Stimulated activated naive B cell treated with anti-CD40 and anti-IgM and Interleukin-4, amounts not matched to agents 10 μg/mL and 1 μg/mL and 100 μg/mL, for 72 hours (primary cell): ENCODE results near the gene SLC25A1.

Source experiments
- ATAC-seq, 2 donors: fragments of 150-1000 bp; cut with Tn5 transposase; replicated peaks; 2 replicates each; pipeline ENCODE4 v1.10.0; 2021; ENCODE audit warnings: moderate library complexity in 1 of 2
- DNase-seq: peaks from one replicate; pipeline ENCODE4 v3.0.0; 2021
- H3K27ac Mint-ChIP-seq: one replicate; pipeline ENCODE4 v1.8.0; 2022; ENCODE audit warnings: mild to moderate bottlenecking, mixed read lengths
- H3K27me3 Mint-ChIP-seq, 2 donors: one replicate each; pipeline ENCODE4 v1.8.0; 2022; ENCODE audit warnings: mixed read lengths in 2 of 2
- H3K36me3 Mint-ChIP-seq, 2 donors: one replicate each; pipeline ENCODE4 v1.8.0; 2022; ENCODE audit warnings: mixed read lengths in 2 of 2, mild to moderate bottlenecking in 1 of 2
- H3K4me1 Mint-ChIP-seq, 2 donors: one replicate each; pipeline ENCODE4 v1.8.0; 2022; ENCODE audit warnings: mixed read lengths in 2 of 2, mild to moderate bottlenecking in 1 of 2
- H3K4me3 Mint-ChIP-seq, 2 donors: one replicate each; pipeline ENCODE4 v1.8.0; 2022; ENCODE audit warnings: mild to moderate bottlenecking in 2 of 2, mixed read lengths in 2 of 2, moderate library complexity in 1 of 2
- H3K9me3 Mint-ChIP-seq, 2 donors: one replicate each; pipeline ENCODE4 v1.8.0; 2022; ENCODE audit warnings: mixed read lengths in 2 of 2, mild to moderate bottlenecking in 1 of 2

SLC25A1 gene

DNA sequence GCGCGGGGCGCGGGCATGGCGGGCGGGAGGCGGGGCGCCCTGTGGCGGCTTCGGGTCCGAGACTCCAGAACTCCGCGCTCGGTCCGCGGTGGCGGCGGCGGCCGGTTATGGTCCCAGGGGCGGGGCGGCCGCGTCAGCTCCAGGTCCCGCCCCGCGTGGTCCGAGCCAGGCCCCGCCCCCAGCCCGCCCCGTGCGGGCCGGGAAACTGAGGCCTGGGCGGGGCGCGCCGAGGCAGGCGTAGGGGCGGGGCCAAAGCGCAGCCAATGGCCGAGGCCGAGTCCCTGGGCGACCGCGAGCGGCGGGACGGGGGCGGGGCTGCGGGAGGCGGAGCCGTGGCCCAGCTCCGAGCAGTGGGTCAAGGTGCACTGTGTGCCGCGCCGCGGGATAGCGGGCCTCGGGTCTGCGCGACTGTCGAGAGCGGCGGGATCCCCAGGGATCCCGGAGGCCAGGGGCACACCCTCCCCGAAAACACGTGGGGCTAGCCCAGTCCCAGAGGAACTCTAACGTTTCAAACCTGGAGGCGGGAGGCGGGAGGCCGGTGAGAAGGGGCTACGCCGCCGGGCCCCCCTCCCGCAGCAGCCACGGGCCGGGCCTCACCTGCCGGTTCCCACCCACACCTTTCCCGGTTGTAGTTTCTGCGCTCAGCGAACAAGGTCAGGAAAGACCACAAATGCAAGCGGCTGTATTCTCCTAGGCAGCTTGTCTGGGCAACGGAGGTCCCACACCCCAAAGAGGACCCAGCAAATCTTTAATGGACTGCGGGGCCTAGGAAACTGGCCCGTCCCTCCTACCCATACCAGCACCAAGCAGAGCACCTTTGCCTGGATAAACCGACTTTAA lies at the start of gene SLC25A1:
SLC25A1 (minus strand) TSS at position 80 of the 840 bp plus-strand sequence; CDS start at position 17, 63 bp downstream.
- ATAC-seq (peak; percentile 80 to 82), DNase-seq (peak; percentile 85)
- H3K36me3 Mint-ChIP-seq, result peaks cover 2 to 9% of the 10 kb centered on the region in 2 donors
- H3K4me3 Mint-ChIP-seq, result peak within 1 kb of the TSS; percentile 82 to 85
- peaks cover 32 to 63% of the 10 kb centered on the region in 2 donors for H3K4me1 Mint-ChIP-seq
- H3K27ac Mint-ChIP-seq, result peak within 1 kb of the TSS; percentile 62
- H3K27me3 Mint-ChIP-seq, result peaks cover 0 to 4% of the 10 kb centered on the region in 2 donors
- no peaks in the 10 kb centered on the region for H3K9me3 Mint-ChIP-seq

DNA sequence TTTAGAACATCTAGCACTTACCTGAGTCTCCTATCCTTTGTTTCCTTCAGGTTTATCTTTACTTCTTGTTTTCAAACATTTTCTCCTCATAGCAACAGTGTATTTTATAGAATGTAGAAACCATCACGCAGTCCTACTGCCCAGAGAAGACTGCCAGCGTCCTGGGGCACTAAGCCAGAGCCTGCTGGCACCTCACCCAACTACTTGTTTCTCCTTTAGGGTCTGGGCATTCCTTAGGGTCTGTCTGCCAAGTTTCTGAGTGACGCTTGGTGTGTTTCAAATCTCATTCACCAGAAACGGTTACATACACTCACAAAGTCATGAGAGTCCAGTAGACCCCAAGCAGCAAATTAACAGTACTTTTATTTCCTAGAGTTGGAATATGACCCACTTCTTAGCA lies 49.6 kb upstream of the SLC25A1 start:
- H3K36me3 Mint-ChIP-seq, result no peaks in the 10 kb centered on the region
- no peak overlapping the region for H3K4me3 Mint-ChIP-seq
- no peaks in the 10 kb centered on the region for H3K9me3 Mint-ChIP-seq
- H3K27ac Mint-ChIP-seq, result no peak overlapping the region
- no peaks in the 10 kb centered on the region for H3K27me3 Mint-ChIP-seq
- DNase-seq (no peak), ATAC-seq (no peak)
- no peaks in the 10 kb centered on the region for H3K4me1 Mint-ChIP-seq

DNA sequence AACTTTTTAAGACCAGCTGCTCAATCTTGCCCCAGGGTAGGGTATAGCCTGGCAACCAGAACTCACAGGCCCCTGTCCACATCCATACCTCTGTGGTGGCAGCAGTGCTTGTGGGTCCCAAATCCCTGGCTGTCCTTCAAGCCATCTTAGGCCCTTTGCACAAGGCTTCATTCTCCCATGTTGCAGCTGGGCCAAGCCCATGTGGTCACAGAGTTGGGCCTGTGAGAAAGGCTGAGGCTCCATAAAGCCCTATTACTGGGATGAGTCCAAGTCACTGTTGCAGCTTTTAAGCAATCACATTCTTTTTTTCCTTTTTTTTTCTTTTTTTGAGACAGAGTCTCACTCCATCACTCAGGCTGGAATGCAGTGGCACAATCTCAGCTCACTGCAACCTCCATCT lies 47.9 kb upstream of the SLC25A1 start:
- no peak for ATAC-seq

DNA sequence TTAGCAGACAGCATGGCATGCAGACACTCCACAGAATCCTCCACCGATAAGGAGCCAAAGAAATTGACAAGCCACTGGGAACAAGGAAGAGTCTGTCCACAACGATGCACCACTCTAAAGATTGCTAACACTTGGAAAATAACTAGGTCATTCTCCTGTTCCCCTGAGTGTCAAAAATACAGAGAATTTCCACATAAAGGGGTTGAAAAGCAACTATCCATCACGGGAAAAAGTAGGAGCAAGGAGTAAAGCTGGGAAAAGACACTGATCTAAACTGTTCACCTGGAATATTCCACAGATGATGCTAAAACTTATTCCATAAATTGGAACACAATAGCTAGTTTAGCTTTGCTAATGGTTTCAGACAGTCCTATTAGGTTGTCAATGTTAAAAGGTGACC lies 47.0 kb upstream of the SLC25A1 start:
- no peak for DNase-seq
- H3K36me3 Mint-ChIP-seq, result no peaks in the 10 kb centered on the region
- ATAC-seq, result no peak
- H3K27ac Mint-ChIP-seq, result no peak overlapping the region
- H3K27me3 Mint-ChIP-seq, result no peaks in the 10 kb centered on the region
- no peaks in the 10 kb centered on the region for H3K4me1 Mint-ChIP-seq
- no peaks in the 10 kb centered on the region for H3K9me3 Mint-ChIP-seq
- H3K4me3 Mint-ChIP-seq, result no peak overlapping the region

More for the DNA sequence above, 47.9 kb upstream of the SLC25A1 start:
- Mint-ChIP-seq H3K36me3 (no peaks in the 10 kb centered on the region), H3K4me3 (no peak overlapping the region), H3K27ac (no peak overlapping the region), H3K4me1 (no peaks in the 10 kb centered on the region), H3K27me3 (no peaks in the 10 kb centered on the region), H3K9me3 (no peaks in the 10 kb centered on the region)
- no peak for DNase-seq

DNA sequence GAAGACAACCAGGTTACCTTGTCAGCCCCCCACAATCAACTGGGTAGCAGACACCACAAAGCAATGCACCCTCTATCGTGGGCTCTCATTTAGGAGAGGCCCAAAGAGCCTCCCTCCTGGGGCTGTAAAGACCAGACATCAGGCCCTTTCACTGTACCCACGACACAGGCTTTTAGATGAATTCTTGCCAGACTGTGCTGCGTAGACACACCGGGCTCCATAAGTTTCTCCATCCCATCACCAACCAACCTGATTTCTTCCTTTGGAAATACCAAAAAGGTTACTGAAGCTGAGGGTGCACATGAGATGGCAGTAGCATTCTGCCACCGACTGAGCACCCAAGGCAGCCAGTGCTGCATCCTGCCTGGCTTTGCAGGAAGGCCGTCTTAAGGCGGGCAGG lies 46.4 kb upstream of the SLC25A1 start:
- H3K9me3 Mint-ChIP-seq, result no peaks in the 10 kb centered on the region
- no peaks in the 10 kb centered on the region for H3K4me1 Mint-ChIP-seq
- H3K4me3 Mint-ChIP-seq, result no peak overlapping the region

DNA sequence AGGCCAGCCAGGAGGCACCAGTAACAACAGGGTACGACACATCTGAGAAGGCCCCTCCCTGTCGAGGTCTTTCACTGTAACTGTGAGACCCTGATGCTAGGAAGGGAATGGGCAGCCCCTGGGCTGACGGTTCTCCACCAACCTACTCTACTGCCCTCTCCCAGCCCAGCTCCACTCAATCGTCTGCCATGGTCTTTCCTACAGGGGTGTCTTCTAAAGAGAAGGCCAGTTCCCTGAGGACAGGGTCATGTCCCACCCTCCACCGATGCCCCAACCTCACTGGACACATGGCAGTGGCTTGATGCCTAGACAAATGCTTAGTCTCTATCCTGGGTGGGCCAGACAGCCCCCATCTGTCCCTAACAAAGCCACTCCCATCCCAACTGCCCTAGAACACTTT lies 46.0 kb upstream of the SLC25A1 start:
- ATAC-seq (no peak), DNase-seq (no peak)
- Mint-ChIP-seq H3K9me3 (no peaks in the 10 kb centered on the region), H3K36me3 (no peaks in the 10 kb centered on the region), H3K27me3 (no peaks in the 10 kb centered on the region), H3K4me3 (no peak overlapping the region), H3K27ac (no peak overlapping the region), H3K4me1 (no peaks in the 10 kb centered on the region)

More for the DNA sequence above, 46.4 kb upstream of the SLC25A1 start:
- Mint-ChIP-seq H3K27me3 (no peaks in the 10 kb centered on the region), H3K36me3 (no peaks in the 10 kb centered on the region), H3K27ac (no peak overlapping the region)
- DNase-seq (no peak), ATAC-seq (no peak)

DNA sequence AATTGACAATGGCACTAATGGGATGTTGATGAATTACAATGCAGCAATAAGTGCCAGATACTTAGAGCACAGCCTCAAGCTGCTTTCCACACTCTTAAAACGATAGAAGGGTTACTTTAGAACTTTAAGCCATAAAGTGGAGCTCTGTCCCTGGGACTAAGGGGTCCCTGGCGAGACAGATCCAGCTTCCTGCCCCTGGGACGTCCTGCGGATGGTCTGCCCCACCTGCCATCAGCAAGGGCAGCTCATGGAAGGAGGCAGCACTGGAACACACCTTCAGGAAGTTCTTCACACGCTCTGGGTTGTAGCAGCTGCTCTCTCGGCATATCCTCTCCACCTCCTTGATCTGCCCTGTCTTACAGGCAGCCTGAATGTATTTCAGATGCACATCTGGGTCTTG lies 45.1 kb upstream of the SLC25A1 start:
- Mint-ChIP-seq H3K4me3 (no peak overlapping the region), H3K27ac (no peak overlapping the region), H3K9me3 (no peaks in the 10 kb centered on the region), H3K36me3 (no peaks in the 10 kb centered on the region), H3K27me3 (no peaks in the 10 kb centered on the region), H3K4me1 (no peaks in the 10 kb centered on the region)
- no peak for ATAC-seq
- DNase-seq, result no peak

DNA sequence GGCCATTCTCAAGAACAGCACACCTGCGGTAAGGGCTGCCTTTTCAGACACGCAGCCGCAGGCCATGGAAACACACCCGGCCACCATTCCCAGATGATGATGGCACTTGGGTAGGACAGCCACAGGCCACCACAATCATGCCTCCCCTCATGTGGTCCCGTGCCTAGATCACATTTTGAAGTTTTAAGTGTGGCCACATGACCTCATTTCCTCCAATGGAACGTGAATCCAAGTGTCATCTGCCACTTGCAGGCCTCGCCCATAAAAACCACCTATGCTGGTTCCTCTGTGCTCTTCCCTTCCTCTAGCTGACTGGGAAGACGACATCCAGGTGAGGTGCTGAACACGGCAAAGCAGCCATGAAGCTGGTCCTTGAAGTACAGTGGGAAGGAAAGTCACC lies 44.6 kb upstream of the SLC25A1 start:
- Mint-ChIP-seq H3K36me3 (no peaks in the 10 kb centered on the region), H3K9me3 (no peaks in the 10 kb centered on the region)
- ATAC-seq, result no peak

DNA sequence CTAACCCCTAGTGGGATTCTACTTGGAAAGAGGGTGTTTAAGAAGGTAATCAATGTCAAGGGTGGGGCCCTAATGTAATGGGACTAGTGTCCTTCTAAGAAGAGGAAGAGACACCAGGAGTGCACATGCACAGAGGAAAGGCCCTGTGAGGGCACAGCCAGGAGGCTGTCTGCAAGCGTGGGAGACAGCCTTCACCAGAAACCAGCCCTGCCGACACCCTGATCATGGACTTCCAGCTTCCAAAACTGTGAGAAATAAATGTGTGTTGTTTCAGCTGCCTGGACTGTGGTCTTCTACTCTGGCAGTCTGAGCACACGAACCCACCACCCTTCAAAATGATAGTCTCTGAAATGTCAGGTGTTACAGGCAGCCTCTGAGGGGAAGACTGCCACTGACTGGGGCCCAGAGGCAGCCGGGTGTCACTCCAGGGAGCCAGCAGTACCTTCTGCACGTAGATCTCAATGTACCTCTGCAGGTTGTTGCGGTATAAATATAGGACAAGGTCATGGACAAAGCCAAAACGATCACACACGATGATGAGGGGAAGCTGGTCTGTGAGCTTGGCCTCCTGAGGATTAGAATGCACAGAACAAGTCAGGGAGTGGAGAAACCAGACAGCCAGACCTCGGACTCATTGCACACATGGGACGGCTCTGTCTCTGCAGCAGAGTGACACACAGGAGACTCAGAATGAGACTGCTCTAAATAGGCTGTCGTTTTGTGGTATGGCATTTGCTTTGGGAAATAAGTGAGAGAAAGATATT lies 43.9 kb upstream of the SLC25A1 start:
- Mint-ChIP-seq H3K27ac (no peak overlapping the region), H3K4me1 (peaks cover 3 to 5% of the 10 kb centered on the region in 2 donors)
- no peak for ATAC-seq

More for the DNA sequence above, 44.6 kb upstream of the SLC25A1 start:
- Mint-ChIP-seq H3K27me3 (no peaks in the 10 kb centered on the region), H3K4me3 (no peak overlapping the region), H3K27ac (no peak overlapping the region), H3K4me1 (peaks cover 0 to under 1% of the 10 kb centered on the region in 2 donors)
- no peak for DNase-seq

DNA sequence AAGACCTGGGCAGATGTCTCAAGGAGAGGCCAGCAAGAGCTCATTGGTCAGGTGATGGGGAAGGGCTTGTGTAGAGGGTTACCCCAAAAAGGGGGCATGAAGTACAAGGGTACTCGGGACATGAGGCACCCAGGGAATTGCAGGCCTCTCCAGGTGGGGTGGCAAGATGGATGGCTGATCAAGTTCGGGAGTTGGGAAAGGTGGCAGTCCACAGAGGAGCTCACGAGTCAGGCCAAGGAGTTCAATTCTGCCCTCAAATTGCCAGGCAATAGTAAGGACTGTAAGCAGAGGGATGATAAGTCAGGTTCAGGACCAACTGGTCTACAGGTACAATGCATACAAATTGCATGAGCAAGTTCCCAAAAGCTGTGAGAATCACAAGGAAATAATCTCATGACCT lies 42.3 kb upstream of the SLC25A1 start:
- ATAC-seq (no peak), DNase-seq (no peak)
- H3K36me3 Mint-ChIP-seq, result no peaks in the 10 kb centered on the region
- H3K9me3 Mint-ChIP-seq, result no peaks in the 10 kb centered on the region
- peaks cover 3 to 5% of the 10 kb centered on the region in 2 donors for H3K4me1 Mint-ChIP-seq
- no peak overlapping the region for H3K4me3 Mint-ChIP-seq
- H3K27me3 Mint-ChIP-seq, result no peaks in the 10 kb centered on the region
- H3K27ac Mint-ChIP-seq, result peak overlapping the region; percentile 27

More for the DNA sequence above, 43.9 kb upstream of the SLC25A1 start:
- Mint-ChIP-seq H3K27me3 (no peaks in the 10 kb centered on the region), H3K4me3 (no peak overlapping the region), H3K9me3 (no peaks in the 10 kb centered on the region), H3K36me3 (no peaks in the 10 kb centered on the region)
- no peak for DNase-seq

DNA sequence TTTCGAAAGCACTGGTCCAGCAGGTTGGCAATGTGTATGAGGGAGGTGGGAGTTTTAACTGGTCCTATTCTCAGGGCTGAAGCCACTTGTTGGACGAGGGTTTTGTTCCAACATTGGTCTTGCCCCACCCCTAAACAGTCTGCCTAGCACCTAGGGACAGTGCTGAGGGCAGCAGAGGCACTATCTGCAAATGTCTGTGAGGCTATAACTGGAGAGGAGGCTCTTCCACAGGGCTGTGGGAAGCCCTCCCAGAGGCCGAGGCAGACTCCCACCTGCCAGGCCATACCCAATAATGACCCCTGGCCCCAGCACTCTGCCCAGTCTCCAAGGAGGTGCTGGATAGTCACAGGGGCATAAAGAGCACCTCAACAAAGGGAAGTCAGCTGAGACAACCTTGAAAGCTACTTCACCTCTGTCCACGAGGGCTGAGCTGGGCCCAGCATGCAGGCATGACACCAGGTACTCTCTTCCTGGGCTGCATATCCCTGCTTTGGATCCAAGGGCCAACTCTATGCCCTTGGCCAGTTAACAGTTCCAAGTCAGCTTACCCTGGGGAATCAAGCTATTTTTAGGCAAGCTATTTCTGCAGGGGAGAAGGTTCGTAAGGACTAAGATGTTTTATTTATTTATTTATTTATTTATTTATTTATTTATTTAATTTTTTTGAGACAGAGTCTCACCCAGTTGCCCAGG lies 40.2 kb upstream of the SLC25A1 start:
- DNase-seq (no peak), ATAC-seq (no peak)
- Mint-ChIP-seq H3K4me1 (peaks cover 3 to 5% of the 10 kb centered on the region in 2 donors), H3K4me3 (no peak overlapping the region), H3K27me3 (no peaks in the 10 kb centered on the region), H3K36me3 (no peaks in the 10 kb centered on the region), H3K27ac (no peak overlapping the region), H3K9me3 (no peaks in the 10 kb centered on the region)

DNA sequence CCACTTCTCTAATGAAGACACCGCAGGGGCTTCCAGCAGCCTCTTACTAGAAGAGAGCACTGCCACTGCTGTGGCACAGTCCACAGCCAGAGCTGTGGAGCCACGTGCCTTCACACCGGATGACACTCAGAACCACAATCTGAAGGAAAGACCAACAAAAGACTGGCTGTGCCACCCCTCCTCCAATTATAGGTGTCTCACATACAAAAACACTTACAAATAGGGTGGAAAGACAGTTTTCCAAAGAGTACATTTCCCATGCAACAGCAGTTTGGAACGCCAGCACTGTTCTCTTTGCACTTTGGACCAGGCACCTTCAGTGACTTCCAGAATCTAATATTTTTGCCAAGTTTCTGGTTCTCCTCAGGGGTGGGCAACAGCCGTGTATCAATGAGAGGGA lies 38.0 kb upstream of the SLC25A1 start:
- Mint-ChIP-seq H3K4me3 (no peak overlapping the region), H3K4me1 (peaks cover 3 to 5% of the 10 kb centered on the region in 2 donors), H3K27ac (no peak overlapping the region), H3K27me3 (no peaks in the 10 kb centered on the region), H3K9me3 (no peaks in the 10 kb centered on the region), H3K36me3 (no peaks in the 10 kb centered on the region)
- no peak for ATAC-seq
- no peak for DNase-seq

DNA sequence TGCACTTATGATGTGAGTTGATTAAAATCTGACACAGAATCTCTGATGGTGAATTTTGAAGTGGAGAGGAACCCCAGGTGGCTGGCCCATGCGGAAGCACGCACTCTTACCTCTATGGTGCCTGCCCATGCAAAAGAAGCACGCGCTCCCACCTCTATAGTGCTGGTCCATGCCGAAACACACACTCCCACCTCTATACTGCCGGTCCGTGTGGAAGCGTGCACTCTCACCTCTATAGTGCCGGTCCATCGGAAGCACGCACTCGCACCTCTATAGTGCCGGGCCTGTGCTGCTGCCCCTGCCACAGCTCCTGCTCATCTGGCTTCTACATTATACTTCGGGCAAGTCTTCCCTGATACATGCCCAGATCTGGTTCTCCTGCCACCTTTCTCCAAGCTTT lies 36.8 kb upstream of the SLC25A1 start:
- no peak for ATAC-seq
- no peaks in the 10 kb centered on the region for H3K36me3 Mint-ChIP-seq
- peaks cover 3 to 5% of the 10 kb centered on the region in 2 donors for H3K4me1 Mint-ChIP-seq
- no peaks in the 10 kb centered on the region for H3K9me3 Mint-ChIP-seq
- H3K4me3 Mint-ChIP-seq, result no peak overlapping the region
- DNase-seq, result no peak
- H3K27ac Mint-ChIP-seq, result no peak overlapping the region
- H3K27me3 Mint-ChIP-seq, result no peaks in the 10 kb centered on the region

DNA sequence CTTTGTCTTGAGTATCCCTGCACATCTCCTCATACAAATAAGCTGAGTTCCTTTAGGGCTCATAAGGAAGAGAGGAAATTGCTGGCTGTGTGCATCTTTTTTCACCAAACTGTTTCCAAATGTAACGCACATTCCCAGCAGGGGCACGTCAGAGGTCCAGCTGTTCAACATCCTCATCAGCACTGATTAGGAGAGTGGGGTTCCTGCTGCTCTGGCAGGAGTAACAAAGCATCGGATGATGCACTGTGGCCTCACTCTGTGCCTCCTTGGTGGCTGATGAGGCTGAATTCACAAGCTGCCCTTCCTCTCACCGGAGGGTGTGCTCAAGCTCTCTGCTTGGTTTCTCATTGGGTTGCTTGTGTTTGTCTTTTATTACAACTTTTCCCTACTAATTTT lies 35.5 kb upstream of the SLC25A1 start:
- ATAC-seq, result no peak
- Mint-ChIP-seq H3K4me3 (no peak overlapping the region), H3K9me3 (no peaks in the 10 kb centered on the region), H3K27me3 (peaks cover 6 to 9% of the 10 kb centered on the region in 2 donors), H3K4me1 (peaks cover 3 to 5% of the 10 kb centered on the region in 2 donors), H3K36me3 (no peaks in the 10 kb centered on the region), H3K27ac (no peak overlapping the region)
- no peak for DNase-seq
